ENCODE measurements around the gene PAK6.

DNA sequence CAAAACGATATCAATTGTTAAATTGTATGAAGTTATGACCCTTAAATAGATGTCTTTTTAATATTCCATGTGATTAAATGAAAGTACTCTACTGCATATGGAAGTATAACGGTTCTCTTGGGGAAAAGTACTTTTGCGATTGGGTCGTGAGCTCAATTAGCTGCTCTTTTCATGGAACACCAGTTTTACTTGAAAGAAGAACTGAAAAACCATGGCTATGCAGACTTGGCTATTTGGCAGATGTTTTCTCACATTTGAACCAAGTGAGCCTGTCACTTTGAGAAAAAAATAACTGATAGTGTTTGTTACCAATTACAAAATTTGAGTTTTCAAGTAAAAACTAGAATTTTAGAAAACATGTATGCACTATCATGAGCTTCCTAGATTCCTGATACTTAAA is 78.7 kb downstream of the PAK6 start:
- TF ChIP-seq CTCF (IDR thresholded peaks at IDR 0.05) (no peak), POLR2A (IDR thresholded peaks at IDR 0.05) (no peak), EP300 (IDR thresholded peaks at IDR 0.05) (no peak)

Measured in tibial nerve (tissue), 4 donors.